LNCaP clone FGC (cell line): ENCODE results near the gene TIGD4.
A peak's percentile ranks its signal among the peaks of the same experiment; 100 is the strongest.

Experiments
- DNase-seq: peaks from one replicate; pipeline ENCODE4 v3.0.0-alpha.2; 2011; ENCODE audit warnings: low read depth
- H3K4me3 ChIP-seq: 2 replicates; pipeline ENCODE4 v1.5.1; 2011; ENCODE audit warnings: mild to moderate bottlenecking, low read depth, low read length, control low read depth
- CTCF ChIP-seq: IDR thresholded peaks from 2 replicates; pipeline ENCODE4 v1.5.1; 2012; ENCODE audit warnings: mild to moderate bottlenecking; ENCODE audit not compliant: control insufficient read depth, insufficient read depth; ENCODE audit errors: extremely low read depth

Gene TIGD4

DNA sequence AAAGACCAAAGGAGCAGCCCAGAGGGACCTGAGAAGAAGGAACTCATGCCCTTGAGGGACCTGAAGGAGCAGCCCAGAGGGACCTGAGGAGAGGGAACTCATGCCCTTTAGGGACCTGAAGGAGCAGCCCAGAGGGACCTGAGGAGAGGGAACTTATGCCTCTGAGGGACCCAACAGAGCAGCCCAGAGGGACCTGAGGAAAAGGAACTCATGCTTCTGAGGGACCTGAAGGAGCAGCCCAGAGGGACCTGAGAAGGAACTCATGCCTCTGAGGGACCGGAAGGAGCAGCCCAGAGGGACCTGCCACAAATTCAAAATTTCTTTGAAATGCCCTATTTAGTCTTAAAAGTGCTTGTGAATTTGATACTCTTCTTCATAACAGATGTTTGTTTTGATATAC, 51.2 kb downstream of the TIGD4 start:
- TF ChIP-seq CTCF, result no peak
- DNase-seq, result no peak
- no peak overlapping the region for H3K4me3 ChIP-seq

GRCh38 chr4:152727784-152728183, 51.7 kb downstream of the TIGD4 start:
- no peak overlapping the region for H3K4me3 ChIP-seq
- no peak for DNase-seq
- TF ChIP-seq CTCF, result no peak

DNA sequence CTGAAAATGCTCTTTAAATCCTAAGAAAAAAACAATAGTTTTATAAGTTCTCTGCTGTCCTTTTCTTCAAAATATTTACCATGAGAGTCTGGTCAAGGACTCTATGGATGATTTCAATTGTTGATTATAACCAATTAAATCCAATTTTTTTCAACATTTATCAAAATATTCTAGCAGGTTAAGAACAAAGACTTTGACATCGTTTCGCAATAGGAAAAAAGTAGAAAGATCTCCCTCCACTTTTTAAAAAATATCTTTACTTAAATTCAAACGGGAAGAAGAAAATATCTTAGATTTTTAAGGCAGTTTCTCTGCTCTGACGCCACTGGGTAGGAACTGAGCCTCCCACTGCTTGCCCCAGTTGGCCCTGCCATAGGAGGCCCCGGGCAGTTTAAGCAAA, 55.0 kb downstream of the TIGD4 start:
- DNase-seq, result no peak
- H3K4me3 ChIP-seq, result no peak overlapping the region
- no peak for TF ChIP-seq CTCF

DNA sequence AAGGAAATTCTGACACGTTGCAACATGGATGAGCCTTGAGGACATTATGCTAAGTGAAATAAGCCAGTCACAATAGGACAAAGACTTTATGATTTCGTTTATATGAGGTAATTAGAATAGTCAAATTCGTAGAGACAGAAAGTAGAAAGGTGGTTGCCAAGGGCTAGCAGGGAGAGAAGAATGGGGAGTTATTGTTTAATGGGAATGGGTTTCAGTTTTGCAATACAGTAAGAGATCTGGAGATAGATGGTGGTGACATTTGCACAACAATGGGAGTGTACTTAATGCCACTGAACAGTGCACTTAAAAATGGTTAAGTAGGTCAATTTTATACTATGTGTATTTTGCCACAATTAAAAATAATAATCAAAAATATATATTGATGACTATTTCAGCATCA, 56.3 kb downstream of the TIGD4 start:
- no peak for TF ChIP-seq CTCF
- no peak for DNase-seq
- no peak overlapping the region for H3K4me3 ChIP-seq

DNA sequence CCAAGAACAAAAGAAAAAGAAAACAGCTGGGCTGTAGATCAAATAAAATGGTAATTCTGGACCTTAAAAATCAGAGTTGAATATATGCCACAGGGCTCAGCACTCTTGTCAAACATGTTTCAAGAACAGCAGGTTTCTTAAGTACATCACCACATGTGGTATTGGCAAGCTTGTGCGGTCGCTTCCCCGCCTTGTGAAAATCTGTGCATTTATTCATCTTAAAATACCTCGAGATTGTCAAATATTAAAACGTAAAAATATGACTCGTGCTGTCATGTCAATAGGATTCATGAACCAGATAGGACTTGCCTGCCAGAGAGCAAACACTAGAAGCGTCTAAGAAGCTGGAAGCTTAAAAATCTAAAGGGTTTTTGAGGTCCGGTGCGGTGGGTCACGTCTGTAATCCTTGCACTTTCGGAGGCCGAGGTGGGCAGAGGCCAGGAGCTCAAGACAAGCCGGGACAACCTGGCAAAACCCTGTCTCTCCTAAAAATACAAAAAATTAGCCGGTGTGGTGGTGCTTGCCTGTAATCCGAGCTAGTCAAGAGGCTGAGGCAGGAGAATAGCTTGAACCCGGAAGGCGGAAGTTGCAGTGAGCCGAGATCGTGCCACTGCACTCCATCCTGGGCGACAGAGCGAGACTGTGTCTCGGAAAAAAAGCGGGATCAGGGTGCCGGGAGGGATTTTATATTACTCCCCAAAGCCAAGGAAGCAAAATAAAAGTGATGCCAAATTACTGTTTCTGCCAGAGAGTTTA, 59.6 kb downstream of the TIGD4 start:
- DNase-seq, result peak; percentile 15
- TF ChIP-seq CTCF, result no peak
- H3K4me3 ChIP-seq, result no peak overlapping the region
